K562 (cell line): ENCODE results near the gene CTBP2. TPM values are rescaled to one million over a fixed set of nuclear protein-coding genes. Genes with fewer than 3 reads are reported as not detected.

Source experiments
- ATAC-seq: fragments of 200-7000 bp; cut with Tn5 transposase; 3 replicates; pipeline ENCODE4 v1.9.1; 2020; ENCODE audit warnings: moderate library complexity
- BruUV-seq: library from RNA; stranded (reverse); fragments of 400-500 nt; replicated peaks from 2 replicates; lab custom pipeline; 2021; lab: Mats Ljungman, UMichigan
- CTCF ChIA-PET: fragments of 300-600 bp; formaldehyde crosslinking; extraction: SDS; loops from one replicate; lab custom pipeline; 2021; ENCODE audit warnings: low intra/inter-chr PET ratio; lab: Yijun Ruan, JAX
- POLR2A ChIA-PET: fragments of 300-600, 350-650 bp; sonication (Branson Sonifier 250); formaldehyde crosslinking; extraction: SDS; loops from one replicate; lab custom pipeline; 2021; ENCODE audit warnings: antibody characterized with exemption, inconsistent platforms; lab: Yijun Ruan, JAX
- DNase-seq, 4 experiments: peaks; one replicate each; pipeline versions ENCODE4 v3.0.0 to v3.0.0-alpha.2; 2011 to 2018; ENCODE audit warnings: low spot score in 3 of 4, mixed read lengths in 3 of 4; ENCODE audit errors: extremely low read depth in 1 of 4
- FAIRE-seq: peaks from 2 replicates; lab custom pipeline; 2011; peaks lifted over from hg19 to GRCh38; lab: Jason Lieb, UNC
- H2AFZ ChIP-seq: 2 replicates; pipeline ENCODE4 v1.6.0; 2011; ENCODE audit warnings: low read depth, low read length, control low read depth, inconsistent platforms
- H3K27ac ChIP-seq: fragments of 200-600 bp; 3 replicates; pipeline ENCODE4 v1.8.0; 2011; ENCODE audit warnings: low read depth, mild to moderate bottlenecking, control low read depth, inconsistent platforms, low read length, moderate library complexity, mixed read lengths; ENCODE audit errors: extremely low read depth
- H3K27me3 ChIP-seq, 2 experiments: fragments of 300-600 bp in 1 of 2; 2 replicates in 1 of 2; 3 replicates in 1 of 2; pipeline versions ENCODE4 v1.6.0 to v1.8.0; 2011; ENCODE audit warnings: inconsistent platforms in 2 of 2, low read length in 2 of 2, mild to moderate bottlenecking in 1 of 2, mixed read lengths in 1 of 2, moderate library complexity in 1 of 2; ENCODE audit not compliant: control insufficient read depth in 2 of 2, insufficient read depth in 2 of 2
- H3K36me3 ChIP-seq: fragments of 300-600 bp; 3 replicates; pipeline ENCODE4 v1.8.0; 2011; ENCODE audit warnings: mild to moderate bottlenecking, low read length, inconsistent platforms; ENCODE audit not compliant: control insufficient read depth, insufficient read depth
- H3K4me1 ChIP-seq, 2 experiments: fragments of 200-600 bp in 1 of 2; replicated peaks in 1 of 2; 2 replicates in 1 of 2; 3 replicates in 1 of 2; pipeline versions ENCODE4 v1.5.1 to v1.8.0; 2011; ENCODE audit warnings: inconsistent platforms in 2 of 2, low read length in 2 of 2, mild to moderate bottlenecking in 1 of 2, mixed read lengths in 1 of 2, moderate library complexity in 1 of 2; ENCODE audit not compliant: control insufficient read depth in 2 of 2, insufficient read depth in 2 of 2
- H3K4me2 ChIP-seq: 2 replicates; pipeline ENCODE4 v1.6.1; 2011; ENCODE audit warnings: low read length, control low read depth, inconsistent platforms, mixed read lengths; ENCODE audit not compliant: insufficient read depth
- H3K4me3 ChIP-seq: fragments of 200-600 bp; sonication (generic), shearing (Covaris generic); 2 replicates; pipeline ENCODE4 v1.5.1; 2016; ENCODE audit warnings: control low read depth, inconsistent platforms
- H3K79me2 ChIP-seq: fragments of 200-600 bp; 3 replicates; pipeline ENCODE4 v1.8.0; 2011; ENCODE audit warnings: low read length, inconsistent platforms; ENCODE audit not compliant: control insufficient read depth, insufficient read depth
- H3K9ac ChIP-seq, 2 experiments: 2 replicates each; pipeline versions ENCODE4 v1.6.0 to v1.6.1; 2011; ENCODE audit warnings: low read depth in 2 of 2, low read length in 2 of 2, control low read depth in 1 of 2, inconsistent platforms in 1 of 2, mild to moderate bottlenecking in 1 of 2, mixed read lengths in 1 of 2; ENCODE audit not compliant: insufficient read depth in 1 of 2
- H3K9me1 ChIP-seq: one replicate; pipeline ENCODE4 v1.6.0; 2011; ENCODE audit warnings: inconsistent platforms, mild to moderate bottlenecking, low read length, moderate library complexity; ENCODE audit not compliant: control insufficient read depth, insufficient read depth
- H3K9me3 ChIP-seq: replicated peaks from 2 replicates; pipeline ENCODE4 v1.5.1; 2011; ENCODE audit warnings: low read depth, low read length, inconsistent platforms; ENCODE audit not compliant: control insufficient read depth, insufficient read depth
- H4K20me1 ChIP-seq: replicated peaks from 2 replicates; pipeline ENCODE4 v1.6.1; 2011; ENCODE audit warnings: low read length, inconsistent platforms, mixed read lengths; ENCODE audit not compliant: control insufficient read depth, insufficient read depth
- KLF6 ChIP-seq: fragments of 250-450 bp; sonication (Bioruptor Pico); IDR thresholded peaks from 2 replicates; pipeline ENCODE4 v1.4.0; 2020; ENCODE audit warnings: mild to moderate bottlenecking, moderate library complexity, borderline replicate concordance
- MAFG ChIP-seq: fragments of 450-650 bp; conservative IDR thresholded peaks from 2 replicates; pipeline ENCODE4 v1.6.1; 2016; ENCODE audit warnings: missing genetic modification characterization, missing compliant biosample characterization
- NCOA6 ChIP-seq: fragments of 450-650 bp; IDR thresholded peaks from 2 replicates; pipeline ENCODE4 v1.6.1; 2017; ENCODE audit warnings: mild to moderate bottlenecking
- NRF1 ChIP-seq, 2 experiments: fragments of 450-650 bp; IDR thresholded peaks in 1 of 2; conservative IDR thresholded peaks in 1 of 2; 2 replicates each; pipeline ENCODE4 v1.6.1; 2014; ENCODE audit warnings: mild to moderate bottlenecking in 2 of 2
- SRSF1 ChIP-seq: fragments of 200-400 bp; formaldehyde crosslinking; IDR thresholded peaks from 2 replicates; pipeline ENCODE4 v1.6.1; 2017; ENCODE audit warnings: mild to moderate bottlenecking, low read depth, low read length, moderate library complexity
- ZNF12 ChIP-seq: sonication (generic); formaldehyde crosslinking; IDR thresholded peaks from 2 replicates; pipeline ENCODE4 v1.4.0; 2020; ENCODE audit warnings: mild to moderate bottlenecking, missing genetic modification reagents
- ZNF175 ChIP-seq: fragments of 200-800 bp; sonication (Bioruptor generic); IDR thresholded peaks from 2 replicates; pipeline ENCODE4 v1.6.1; 2016; ENCODE audit warnings: low read depth, mild to moderate bottlenecking, missing genetic modification characterization, missing compliant biosample characterization
- WGBS: fragments of 100-300 bp; shearing (Covaris generic); methylation state at CpG from one replicate; pipeline ENCODE4 v1.1.6; 2016; ENCODE audit warnings: low coverage, mixed read lengths; ENCODE audit not compliant: insufficient coverage; ENCODE audit errors: missing lambda C conversion rate; 5-methylcytosine and 5-hydroxymethylcytosine counted together
- in situ Hi-C: fragments of 300-500 bp; cut with MboI; formaldehyde crosslinking; loops from 4 replicates; pipeline ENCODE4 v1.15.0; 2018; ENCODE audit warnings: inconsistent platforms, mixed read lengths
- intact Hi-C: fragments of 100-400 bp; cut with micrococcal nuclease; formaldehyde crosslinking; loops from 2 replicates; pipeline ENCODE4 v1.14.2; 2022
- polyA plus RNA-seq, 8 experiments: library from polyadenylated mRNA; depleted of rRNA in 4 of 8; stranded (reverse) in 5 of 8; unstranded in 3 of 8; fragments of >200 nt; fragmentation: Nextera tagmentation in 2 of 8; fragmentation: Illumina TruSeq in 1 of 8; extraction: Ambion mirVana in 2 of 8; extraction: Trizol in 1 of 8; gene quantifications; 2 replicates each; pipeline versions ENCODE4 v1.2.1 to v1.2.3, GENCODE V29; 2011 to 2014; ENCODE audit warnings: inconsistent platforms in 1 of 8, missing spikeins in 1 of 8
- total RNA-seq, 7 experiments: library from RNA; depleted of rRNA in 6 of 7; stranded (reverse); fragments of >200 nt in 6 of 7; fragmentation: Illumina TruSeq in 2 of 7; extraction: Trizol in 2 of 7; gene quantifications; 2 replicates each; pipeline versions ENCODE4 v1.2.1 to v1.2.3, GENCODE V29; 2011 to 2021; ENCODE audit warnings: low replicate concordance in 1 of 7
- TF ChIP-seq, protein P1 (sequence below): fragments of 450-650 bp; formaldehyde crosslinking; conservative IDR thresholded peaks from 2 replicates; pipeline ENCODE4 v1.4.0; 2022; ENCODE audit warnings: mild to moderate bottlenecking, missing genetic modification characterization

Gene CTBP2
- total and polyA plus RNA-seq, 9 of the 15 experiments (the other 6 are each of a cell fraction or from before 2014, with no cell fraction given) = 1.3 to 8.8 (median 5.1) TPM

DNA sequence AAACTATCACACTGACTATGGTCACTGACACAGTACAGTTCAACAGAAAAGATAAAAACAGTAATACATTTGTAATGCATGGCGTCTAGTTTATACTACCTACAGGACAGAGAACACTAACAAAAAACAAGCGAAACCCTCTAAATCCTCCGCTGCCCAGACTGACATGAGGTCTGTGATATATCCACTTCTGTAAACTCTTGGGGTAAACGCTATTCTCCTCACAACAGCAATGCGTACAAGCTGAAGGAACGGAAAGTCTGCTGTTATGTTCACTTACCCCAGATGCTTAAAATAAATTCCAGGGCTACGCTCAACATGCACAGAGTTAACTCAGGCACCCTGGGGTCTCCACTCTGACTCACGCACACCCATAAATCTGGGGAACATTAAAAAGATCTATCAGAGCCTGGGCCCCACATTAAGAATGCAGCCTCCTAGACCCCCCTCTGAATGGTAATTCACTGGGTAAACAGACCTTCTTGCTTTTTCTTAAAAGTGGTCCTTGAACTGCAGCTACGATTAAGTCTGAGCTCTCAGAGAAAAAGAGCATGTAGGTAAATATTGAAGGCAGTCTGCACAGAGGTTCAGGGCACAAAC, 105.6 kb downstream of the CTBP2 start:
- Histone ChIP-seq H3K4me3 (no peak overlapping the region), H3K4me2 (no peak overlapping the region), H2AFZ (no peak overlapping the region), H3K27me3 (no peaks in the 10 kb centered on the region), H3K9me3 (no peaks in the 10 kb centered on the region), H3K4me1 (peaks cover 30 to 35% of the 10 kb centered on the region in 2 experiments), H3K27ac (no peak overlapping the region), H4K20me1 (peaks cover 20% of the 10 kb centered on the region), H3K79me2 (peaks cover 78% of the 10 kb centered on the region), H3K9ac (no peak overlapping the region), H3K9me1 (peaks cover 8% of the 10 kb centered on the region), H3K36me3 (peaks cover 15% of the 10 kb centered on the region; the same call in 2 of the 3 replicates)
- WGBS = 91% methylated on average over 9 of the region's 9 CpGs
- ATAC-seq (no peak), FAIRE-seq (no peak), DNase-seq (peak in 3 of 4 experiments; percentile 0 to 1 (median 0))
- intact Hi-C loops = loop anchor here (5.0 kb wide), 1 partner anchor 93 kb away; no protein-coding TSS in a partner anchor
- TF ChIP-seq NRF1 (conservative IDR thresholded peaks at IDR 0.05 in 1 of 2, IDR thresholded peaks at IDR 0.05 in 1 of 2) (no peak), ZNF175 (no peak), ZNF12 (no peak), KLF6 (CRISPR knock-in tag) (no peak), NCOA6 (no peak), SRSF1 (no peak), MAFG (no peak)
- TF ChIP-seq, protein P1, sequence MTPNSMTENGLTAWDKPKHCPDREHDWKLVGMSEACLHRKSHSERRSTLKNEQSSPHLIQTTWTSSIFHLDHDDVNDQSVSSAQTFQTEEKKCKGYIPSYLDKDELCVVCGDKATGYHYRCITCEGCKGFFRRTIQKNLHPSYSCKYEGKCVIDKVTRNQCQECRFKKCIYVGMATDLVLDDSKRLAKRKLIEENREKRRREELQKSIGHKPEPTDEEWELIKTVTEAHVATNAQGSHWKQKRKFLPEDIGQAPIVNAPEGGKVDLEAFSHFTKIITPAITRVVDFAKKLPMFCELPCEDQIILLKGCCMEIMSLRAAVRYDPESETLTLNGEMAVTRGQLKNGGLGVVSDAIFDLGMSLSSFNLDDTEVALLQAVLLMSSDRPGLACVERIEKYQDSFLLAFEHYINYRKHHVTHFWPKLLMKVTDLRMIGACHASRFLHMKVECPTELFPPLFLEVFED (CRISPR knock-in tag) = no peak
- POLR2A ChIA-PET = interaction anchor here (0.5 to 1.0 kb wide), 5 partner anchors 9 to 361 kb away, joined by 3 to 4 read pairs (median 3); no protein-coding TSS in a partner anchor
- CTCF ChIA-PET = no interaction called here
- in situ Hi-C loops = no loop called here
- BruUV-seq = no TSS peak
